ENCODE data around the gene SLC41A3. TPM values are rescaled to one million over a fixed set of nuclear protein-coding genes. Genes with fewer than 3 reads are reported as not detected.
"Not testable (repeated sequence)": the region's sequence is repeated elsewhere in the genome, so short reads cannot be mapped to it uniquely, and the experiment has no call there.

Gene SLC41A3
- total RNA-seq, 2 experiments from 2014 or later: 23.1 to 26.6 TPM

DNA sequence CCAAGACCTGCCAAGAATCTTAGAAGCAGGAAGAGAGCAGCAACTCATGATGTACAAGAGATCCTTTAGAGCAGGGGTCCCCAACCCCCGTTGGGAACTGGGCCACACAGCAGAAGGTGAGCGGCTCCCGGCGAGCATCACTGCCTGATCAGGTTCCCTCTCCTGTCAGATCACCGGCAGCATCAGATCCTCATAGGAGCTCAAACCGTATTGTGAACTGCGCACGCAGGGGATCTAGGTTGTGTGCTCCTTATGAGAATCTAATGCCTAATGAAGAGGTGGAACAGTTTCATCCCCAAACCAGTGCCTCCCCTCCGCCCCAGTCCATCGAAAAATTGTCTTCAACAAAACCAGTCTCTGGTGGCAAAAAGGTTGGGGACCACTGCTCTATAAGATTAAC is 13.8 kb downstream of the SLC41A3 start:
- H3K4me3 Mint-ChIP-seq: no peak overlapping the region
- ATAC-seq (no peak), DNase-seq (no peak)
- H3K36me3 Mint-ChIP-seq (ENCODE audit: low read depth): peaks cover 11% of the 10 kb centered on the region
- no peaks in the 10 kb centered on the region for H3K27me3 Mint-ChIP-seq
- intact Hi-C loops (cut with DNase I, micrococcal nuclease): no loop called here
- H3K27ac Mint-ChIP-seq: no peak overlapping the region
- no peaks in the 10 kb centered on the region for H3K4me1 Mint-ChIP-seq
- H3K9me3 Mint-ChIP-seq (ENCODE audit: low read depth): no peaks in the 10 kb centered on the region
- CTCF ChIA-PET: interaction anchor here (0.7 kb wide), 1 partner anchor 86 kb away, joined by 3 read pairs; no protein-coding TSS in a partner anchor
- POLR2A ChIA-PET: no interaction called here

DNA sequence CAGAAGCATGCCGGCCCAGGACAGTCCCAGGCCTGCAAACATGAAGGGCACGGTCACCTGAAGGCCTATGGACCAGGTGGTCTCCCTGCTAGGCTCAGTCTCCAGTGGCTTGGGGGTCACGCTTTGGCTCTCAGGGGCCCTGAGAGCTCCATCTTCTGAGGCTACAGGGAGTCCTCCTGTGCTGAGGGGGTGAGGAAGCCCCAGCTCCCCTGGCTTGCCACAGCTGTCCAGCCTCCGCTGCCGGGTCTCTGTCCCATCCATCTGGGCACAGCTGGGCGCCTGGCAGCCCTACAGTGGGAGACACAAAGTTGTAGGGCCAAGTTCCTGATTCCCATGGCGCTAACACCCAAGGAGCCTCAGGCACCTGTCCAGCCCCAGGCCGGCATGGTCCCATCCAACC is 16.0 kb downstream of the SLC41A3 start:
- peaks cover 14% of the 10 kb centered on the region for H3K4me1 Mint-ChIP-seq
- no peak overlapping the region for H3K4me3 Mint-ChIP-seq
- intact Hi-C loops (cut with DNase I, micrococcal nuclease): no loop called here
- H3K27ac Mint-ChIP-seq: no peak overlapping the region
- no peaks in the 10 kb centered on the region for H3K9me3 Mint-ChIP-seq (ENCODE audit: low read depth)
- no peaks in the 10 kb centered on the region for H3K27me3 Mint-ChIP-seq
- ChIA-PET POLR2A (no interaction called here), CTCF (no interaction called here)
- ATAC-seq (no peak), DNase-seq (no peak)
- H3K36me3 Mint-ChIP-seq (ENCODE audit: low read depth): peaks cover 13% of the 10 kb centered on the region

DNA sequence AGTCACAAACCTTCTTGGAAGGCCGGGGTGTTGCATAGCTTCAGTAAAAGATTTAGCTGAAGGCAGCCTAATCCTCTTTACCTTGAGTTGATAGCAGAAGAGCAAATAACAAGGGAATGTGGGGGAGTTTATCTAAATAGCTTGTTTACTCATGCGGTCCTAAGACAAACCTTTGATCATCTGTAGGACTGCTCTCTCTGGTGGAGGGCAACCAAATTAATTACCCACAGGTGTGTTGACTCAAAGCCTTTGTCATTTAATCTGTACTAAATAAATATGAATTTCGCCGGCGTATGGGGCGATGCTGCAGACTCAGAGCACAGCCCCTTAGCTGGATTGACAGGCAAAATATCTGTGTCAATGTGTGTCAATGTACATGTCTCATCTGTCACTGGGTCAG is 17.2 kb downstream of the SLC41A3 start:
- peaks cover 14% of the 10 kb centered on the region for H3K4me1 Mint-ChIP-seq
- not testable (repeated sequence) for H3K9me3 Mint-ChIP-seq (ENCODE audit: low read depth); ATAC-seq

DNA sequence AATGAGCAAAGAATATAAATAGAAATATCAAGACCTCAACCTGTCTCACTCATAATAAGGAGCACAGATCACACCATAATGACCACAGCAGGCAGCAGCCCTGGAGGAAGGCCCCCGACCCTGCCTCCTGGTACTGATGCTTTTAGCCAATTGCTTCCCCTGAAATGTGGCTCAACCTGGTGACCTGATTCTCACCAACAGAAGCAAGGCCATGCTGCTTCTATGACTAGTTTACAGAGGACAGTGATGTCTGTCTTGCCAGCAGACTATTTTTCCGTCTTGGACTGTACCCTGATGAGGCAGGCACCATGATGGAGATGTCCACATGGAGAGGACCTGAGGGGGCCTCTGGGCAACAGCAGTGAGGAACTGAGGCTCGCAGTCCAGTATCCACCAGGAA is 18.0 kb downstream of the SLC41A3 start:
- Mint-ChIP-seq H3K36me3 (ENCODE audit: low read depth) (peaks cover 9% of the 10 kb centered on the region), H3K4me3 (no peak overlapping the region), H3K27ac (no peak overlapping the region), H3K9me3 (ENCODE audit: low read depth) (no peaks in the 10 kb centered on the region), H3K27me3 (no peaks in the 10 kb centered on the region), H3K4me1 (peaks cover 14% of the 10 kb centered on the region)
- POLR2A ChIA-PET: no interaction called here
- DNase-seq (no peak), ATAC-seq (no peak)
- intact Hi-C loops (cut with DNase I, micrococcal nuclease): no loop called here
- CTCF ChIA-PET: no interaction called here

More for the DNA sequence above, 17.2 kb downstream of the SLC41A3 start:
- CTCF ChIA-PET; H3K4me3 Mint-ChIP-seq; POLR2A ChIA-PET; DNase-seq; H3K36me3 Mint-ChIP-seq (ENCODE audit: low read depth); H3K27me3 Mint-ChIP-seq; intact Hi-C loops (cut with DNase I, micrococcal nuclease); H3K27ac Mint-ChIP-seq: not testable (repeated sequence)

DNA sequence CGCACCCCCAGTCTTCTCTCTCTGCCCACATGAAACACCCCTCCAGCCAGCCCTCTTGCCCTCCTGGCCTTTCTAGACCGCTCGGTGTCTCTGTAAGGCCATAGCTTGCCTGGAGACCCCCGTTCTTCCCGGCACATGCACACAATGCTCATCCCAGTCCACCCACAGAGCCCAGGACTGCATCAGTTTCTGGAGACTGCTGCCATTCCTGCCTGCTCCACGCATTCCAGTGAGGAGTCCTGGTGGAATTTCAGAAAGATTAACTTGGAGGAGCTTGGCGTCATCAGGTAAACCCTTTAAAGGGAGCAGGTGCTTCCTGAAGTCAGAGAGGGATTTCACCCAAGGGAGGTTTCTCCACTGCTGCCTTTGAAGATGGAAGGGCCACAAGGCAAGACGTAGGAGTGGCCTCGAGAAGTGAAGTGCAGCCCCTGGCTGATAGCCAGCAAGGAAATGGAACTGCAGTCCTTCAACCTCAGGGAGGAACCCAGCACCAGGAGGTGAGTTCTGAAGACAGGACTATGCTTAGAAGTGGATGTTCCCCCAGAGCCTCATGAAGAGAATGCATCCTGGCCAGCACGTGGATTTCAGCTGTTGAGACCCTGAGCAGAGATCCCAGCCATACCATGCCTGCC is 19.2 kb downstream of the SLC41A3 start:
- intact Hi-C loops (cut with DNase I, micrococcal nuclease): no loop called here
- no peaks in the 10 kb centered on the region for H3K27me3 Mint-ChIP-seq

DNA sequence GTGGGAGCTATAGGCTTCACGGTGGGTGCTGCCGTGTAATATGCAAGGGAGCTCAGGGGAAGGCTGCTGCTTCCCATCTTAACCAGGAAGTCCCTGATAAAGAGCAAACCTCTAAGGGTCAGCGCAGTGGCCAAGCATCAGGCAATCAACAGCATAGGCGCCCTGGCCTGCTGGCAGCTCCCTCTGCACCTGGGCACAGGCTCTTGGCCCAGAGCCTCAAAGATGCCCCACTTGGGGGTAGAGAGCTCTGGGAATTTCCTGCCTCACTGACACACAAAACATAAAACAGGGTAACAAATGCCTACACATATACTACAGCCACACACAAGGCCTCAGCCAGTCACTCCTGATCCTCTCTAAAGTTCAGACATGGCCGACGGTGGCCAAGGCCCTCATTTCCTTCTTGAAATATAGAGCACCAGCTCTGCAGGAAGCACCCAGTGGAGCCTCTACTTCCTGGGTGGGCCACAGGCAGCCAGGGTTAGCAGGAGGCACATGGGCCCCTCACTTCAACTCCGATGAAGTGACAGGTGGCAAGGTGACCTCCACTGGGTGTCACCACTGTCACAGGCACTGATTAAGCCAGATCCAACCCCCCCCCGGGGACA is 20.5 kb downstream of the SLC41A3 start:
- CTCF ChIA-PET: no interaction called here
- H3K36me3 Mint-ChIP-seq (ENCODE audit: low read depth): peaks cover 9% of the 10 kb centered on the region
- intact Hi-C loops (cut with DNase I, micrococcal nuclease): no loop called here
- no peak overlapping the region for H3K4me3 Mint-ChIP-seq
- H3K4me1 Mint-ChIP-seq: peaks cover 14% of the 10 kb centered on the region
- H3K27ac Mint-ChIP-seq: no peak overlapping the region
- H3K9me3 Mint-ChIP-seq (ENCODE audit: low read depth): no peaks in the 10 kb centered on the region
- POLR2A ChIA-PET: no interaction called here
- no peak for ATAC-seq
- H3K27me3 Mint-ChIP-seq: no peaks in the 10 kb centered on the region
- DNase-seq: no peak

More for the DNA sequence above, 19.2 kb downstream of the SLC41A3 start:
- Mint-ChIP-seq H3K36me3 (ENCODE audit: low read depth) (peaks cover 9% of the 10 kb centered on the region), H3K27ac (no peak overlapping the region), H3K4me3 (no peak overlapping the region), H3K4me1 (peaks cover 14% of the 10 kb centered on the region), H3K9me3 (ENCODE audit: low read depth) (no peaks in the 10 kb centered on the region)
- ChIA-PET POLR2A (no interaction called here), CTCF (no interaction called here)
- ATAC-seq (no peak), DNase-seq (no peak)

DNA sequence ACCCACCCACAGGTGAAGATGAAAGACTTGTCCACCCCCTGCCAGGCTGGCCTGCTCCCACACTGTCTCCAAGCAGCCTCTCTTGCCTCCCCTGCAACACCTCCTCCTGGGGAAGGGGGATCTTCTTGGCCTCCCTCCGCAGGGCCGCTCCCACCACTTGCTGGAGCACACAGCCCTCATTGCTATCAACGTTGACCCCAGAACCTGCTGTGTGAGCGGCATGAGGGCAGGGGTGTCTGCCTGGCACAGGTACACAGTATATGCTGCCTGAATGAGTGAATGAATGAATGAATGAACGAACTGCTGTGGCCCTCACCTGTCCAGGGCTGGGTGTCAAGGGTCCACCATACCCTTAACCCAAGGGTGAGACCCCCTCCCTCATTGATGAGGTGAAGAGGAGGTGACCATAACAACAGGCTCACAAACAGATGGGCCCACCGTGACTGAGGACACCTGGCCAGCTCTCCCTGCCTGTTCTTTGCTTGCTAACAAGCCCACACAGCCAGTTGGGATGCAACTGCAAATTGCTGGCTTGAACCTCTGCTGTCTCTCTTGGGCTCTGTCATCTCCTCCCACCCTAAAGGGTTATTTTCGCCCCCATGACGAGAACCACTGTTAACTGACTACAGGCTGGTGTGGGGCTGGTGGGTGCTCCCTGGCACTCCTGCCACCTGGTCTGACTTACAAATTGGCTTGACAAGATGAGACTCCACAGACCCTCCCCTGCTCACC is 22.5 kb downstream of the SLC41A3 start:
- ChIA-PET POLR2A (no interaction called here), CTCF (no interaction called here)
- Mint-ChIP-seq H3K4me1 (peaks cover 14% of the 10 kb centered on the region), H3K4me3 (no peak overlapping the region), H3K36me3 (ENCODE audit: low read depth) (peaks cover 3% of the 10 kb centered on the region), H3K9me3 (ENCODE audit: low read depth) (no peaks in the 10 kb centered on the region), H3K27me3 (no peaks in the 10 kb centered on the region), H3K27ac (no peak overlapping the region)
- DNase-seq (no peak), ATAC-seq (no peak)
- intact Hi-C loops (cut with DNase I, micrococcal nuclease): no loop called here

DNA sequence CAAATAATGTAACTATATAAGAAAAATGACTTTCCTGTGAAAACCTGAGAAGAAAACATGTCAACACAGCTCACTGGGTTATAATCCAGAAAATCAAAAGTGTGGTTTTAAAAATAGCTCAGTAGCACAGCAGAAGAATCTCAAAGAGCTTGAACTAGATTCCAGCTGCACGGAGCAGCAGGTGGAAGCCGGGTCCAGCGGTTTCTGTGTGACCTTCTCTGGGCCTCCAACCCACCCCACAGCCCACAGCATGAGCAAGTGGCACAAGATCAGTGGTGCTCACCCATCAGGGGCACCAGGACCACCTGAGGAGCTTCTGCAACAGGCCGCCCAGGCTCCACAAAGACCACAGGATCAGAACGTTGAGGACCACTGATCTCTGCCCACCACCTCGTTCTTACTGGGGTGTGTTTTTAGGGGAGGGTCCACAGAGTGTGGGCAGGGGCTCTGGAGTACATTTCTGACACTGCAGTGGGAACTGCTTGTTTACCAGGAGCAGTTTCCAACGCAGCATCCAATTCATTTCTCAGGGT is 23.2 kb downstream of the SLC41A3 start:
- no peak for DNase-seq
- ATAC-seq: no peak
- H3K4me1 Mint-ChIP-seq: peaks cover 14% of the 10 kb centered on the region
- H3K4me3 Mint-ChIP-seq: no peak overlapping the region
- intact Hi-C loops (cut with DNase I, micrococcal nuclease): no loop called here
- H3K27me3 Mint-ChIP-seq: no peaks in the 10 kb centered on the region
- no peaks in the 10 kb centered on the region for H3K9me3 Mint-ChIP-seq (ENCODE audit: low read depth)
- H3K27ac Mint-ChIP-seq: no peak overlapping the region
- H3K36me3 Mint-ChIP-seq (ENCODE audit: low read depth): peaks cover 3% of the 10 kb centered on the region
- POLR2A ChIA-PET: no interaction called here
- CTCF ChIA-PET: no interaction called here

DNA sequence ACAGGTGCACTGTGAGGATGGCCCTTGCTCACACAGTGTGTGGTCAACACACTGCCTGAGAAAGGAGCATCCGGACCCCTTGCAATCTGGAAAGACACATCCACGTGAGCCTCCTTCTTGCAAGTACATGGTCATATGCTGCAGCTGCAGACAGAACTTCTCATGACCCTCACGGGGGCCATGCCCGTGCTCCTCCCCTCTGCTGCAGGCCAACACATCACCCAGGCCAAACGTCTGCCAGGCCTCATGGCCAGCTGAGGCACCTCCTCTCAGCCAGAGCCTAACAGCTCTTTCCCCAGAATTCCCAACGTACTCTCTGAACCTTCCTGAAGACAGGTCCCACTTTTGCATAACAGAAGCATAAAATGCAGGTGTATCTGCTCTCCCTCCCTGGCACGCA is 25.3 kb downstream of the SLC41A3 start:
- H3K27ac Mint-ChIP-seq: no peak overlapping the region
- no peaks in the 10 kb centered on the region for H3K36me3 Mint-ChIP-seq (ENCODE audit: low read depth)
- intact Hi-C loops (cut with DNase I, micrococcal nuclease): no loop called here
- H3K9me3 Mint-ChIP-seq (ENCODE audit: low read depth): no peaks in the 10 kb centered on the region
- peaks cover 13% of the 10 kb centered on the region for H3K4me1 Mint-ChIP-seq
- ChIA-PET CTCF (interaction anchor here (0.6 kb wide), 1 partner anchor 1493 kb away, joined by 3 read pairs; no protein-coding TSS in a partner anchor), POLR2A (no interaction called here)
- H3K4me3 Mint-ChIP-seq: no peak overlapping the region
- DNase-seq (no peak), ATAC-seq (no peak)
- no peaks in the 10 kb centered on the region for H3K27me3 Mint-ChIP-seq

DNA sequence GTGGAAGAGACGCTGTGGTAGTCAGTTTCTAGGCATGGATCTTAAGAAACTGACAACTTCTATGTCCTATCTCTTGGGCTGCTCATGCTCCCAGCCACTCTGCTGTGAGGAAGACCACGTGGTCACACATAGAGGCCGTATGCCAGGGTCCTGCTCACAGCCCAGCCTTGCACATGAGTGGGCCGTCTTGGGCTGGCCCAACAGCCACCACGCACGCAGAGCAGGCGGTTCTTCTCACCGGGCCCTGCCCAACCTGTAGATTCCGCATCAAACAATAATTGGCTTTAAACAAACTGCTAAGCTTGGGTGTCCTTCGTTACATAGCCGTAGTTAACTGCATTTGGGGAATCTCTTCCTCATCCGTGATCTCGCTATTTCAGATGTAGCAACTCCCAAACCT is 26.0 kb downstream of the SLC41A3 start:
- no peaks in the 10 kb centered on the region for H3K36me3 Mint-ChIP-seq (ENCODE audit: low read depth)
- ChIA-PET POLR2A (no interaction called here), CTCF (no interaction called here)
- H3K4me1 Mint-ChIP-seq: peaks cover 16% of the 10 kb centered on the region
- ATAC-seq: no peak
- H3K27ac Mint-ChIP-seq: no peak overlapping the region
- intact Hi-C loops (cut with DNase I, micrococcal nuclease): no loop called here
- no peaks in the 10 kb centered on the region for H3K9me3 Mint-ChIP-seq (ENCODE audit: low read depth)
- no peaks in the 10 kb centered on the region for H3K27me3 Mint-ChIP-seq
- no peak for DNase-seq
- no peak overlapping the region for H3K4me3 Mint-ChIP-seq

DNA sequence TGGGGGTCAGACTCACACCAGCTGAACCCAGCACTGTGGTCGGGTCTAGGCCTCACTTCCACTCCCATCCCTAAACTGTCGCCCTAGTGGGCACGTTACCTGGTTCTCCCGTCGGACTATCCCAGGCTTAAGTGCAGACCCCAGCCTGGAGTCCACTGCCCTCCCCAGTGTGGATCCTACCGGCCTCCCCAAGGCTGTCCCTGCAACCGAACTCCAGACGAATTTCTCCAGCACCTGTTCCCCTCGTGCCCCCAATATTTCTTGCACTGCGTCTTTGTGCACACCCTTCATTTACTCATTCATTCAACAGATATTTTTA is 26.5 kb downstream of the SLC41A3 start:
- intact Hi-C loops (cut with DNase I, micrococcal nuclease): no loop called here
- H3K27ac Mint-ChIP-seq: no peak overlapping the region
- no peak for DNase-seq
- H3K27me3 Mint-ChIP-seq: no peaks in the 10 kb centered on the region
- ChIA-PET CTCF (no interaction called here), POLR2A (no interaction called here)
- H3K36me3 Mint-ChIP-seq (ENCODE audit: low read depth): no peaks in the 10 kb centered on the region
- H3K4me1 Mint-ChIP-seq: peaks cover 21% of the 10 kb centered on the region
- ATAC-seq: no peak
- H3K4me3 Mint-ChIP-seq: no peak overlapping the region
- no peaks in the 10 kb centered on the region for H3K9me3 Mint-ChIP-seq (ENCODE audit: low read depth)

Measured in activated CD4-positive, alpha-beta T cell treated with anti-CD3 and anti-CD28 coated beads for 36 hours (primary cell).